ENCODE results near the gene VCY.
"Not testable (repeated sequence)": the region's sequence is repeated elsewhere in the genome, so short reads cannot be mapped to it uniquely, and the experiment has no call there.

The VCY gene

GRCh38 chrY:13986373-13986772 is at the start of gene VCY:
Gene VCY (minus strand): TSS chrY:13986473. CDS start chrY:13986440, 33 bp downstream.
- not testable (repeated sequence) for H3K27ac Mint-ChIP-seq (ENCODE audit: low read depth); ATAC-seq (replicated peaks; ENCODE audit: extremely low read depth, poor library complexity, severe bottlenecking); H3K4me1 Mint-ChIP-seq; H3K4me3 Mint-ChIP-seq; H3K36me3 Mint-ChIP-seq (ENCODE audit: insufficient read depth); H3K27me3 Mint-ChIP-seq; DNase-seq (ENCODE audit: low spot score in 2 of 2); H3K9me3 Mint-ChIP-seq

- not testable (repeated sequence) for ATAC-seq (replicated peaks; ENCODE audit: extremely low read depth, poor library complexity, severe bottlenecking); DNase-seq (ENCODE audit: low spot score in 2 of 2); H3K27me3 Mint-ChIP-seq; H3K9me3 Mint-ChIP-seq; H3K36me3 Mint-ChIP-seq (ENCODE audit: insufficient read depth); H3K4me1 Mint-ChIP-seq; H3K4me3 Mint-ChIP-seq; H3K27ac Mint-ChIP-seq (ENCODE audit: low read depth)
Measured at GRCh38 chrY:14030395-14030794, 44.1 kb upstream of the VCY start.

GRCh38 chrY:14011916-14012315 is 25.6 kb upstream of the VCY start:
- H3K4me3 Mint-ChIP-seq; H3K27me3 Mint-ChIP-seq; H3K27ac Mint-ChIP-seq (ENCODE audit: low read depth); H3K36me3 Mint-ChIP-seq (ENCODE audit: insufficient read depth); DNase-seq (ENCODE audit: low spot score in 2 of 2); ATAC-seq (replicated peaks; ENCODE audit: extremely low read depth, poor library complexity, severe bottlenecking); H3K9me3 Mint-ChIP-seq; H3K4me1 Mint-ChIP-seq: not testable (repeated sequence)

GRCh38 chrY:13942406-13942805 is 43.9 kb downstream of the VCY start:
- not testable (repeated sequence) for H3K9me3 Mint-ChIP-seq; DNase-seq (ENCODE audit: low spot score in 2 of 2)

More at GRCh38 chrY:13942406-13942805, 43.9 kb downstream of the VCY start:
- H3K4me3 Mint-ChIP-seq; H3K36me3 Mint-ChIP-seq (ENCODE audit: insufficient read depth); H3K4me1 Mint-ChIP-seq; ATAC-seq (replicated peaks; ENCODE audit: extremely low read depth, poor library complexity, severe bottlenecking); H3K27ac Mint-ChIP-seq (ENCODE audit: low read depth): not testable (repeated sequence)
- H3K27me3 Mint-ChIP-seq: peaks cover 12% of the 10 kb centered on the region

Data from central memory CD8-positive, alpha-beta T cell (primary cell).